ENCODE results near the gene CCDC57.

DNA sequence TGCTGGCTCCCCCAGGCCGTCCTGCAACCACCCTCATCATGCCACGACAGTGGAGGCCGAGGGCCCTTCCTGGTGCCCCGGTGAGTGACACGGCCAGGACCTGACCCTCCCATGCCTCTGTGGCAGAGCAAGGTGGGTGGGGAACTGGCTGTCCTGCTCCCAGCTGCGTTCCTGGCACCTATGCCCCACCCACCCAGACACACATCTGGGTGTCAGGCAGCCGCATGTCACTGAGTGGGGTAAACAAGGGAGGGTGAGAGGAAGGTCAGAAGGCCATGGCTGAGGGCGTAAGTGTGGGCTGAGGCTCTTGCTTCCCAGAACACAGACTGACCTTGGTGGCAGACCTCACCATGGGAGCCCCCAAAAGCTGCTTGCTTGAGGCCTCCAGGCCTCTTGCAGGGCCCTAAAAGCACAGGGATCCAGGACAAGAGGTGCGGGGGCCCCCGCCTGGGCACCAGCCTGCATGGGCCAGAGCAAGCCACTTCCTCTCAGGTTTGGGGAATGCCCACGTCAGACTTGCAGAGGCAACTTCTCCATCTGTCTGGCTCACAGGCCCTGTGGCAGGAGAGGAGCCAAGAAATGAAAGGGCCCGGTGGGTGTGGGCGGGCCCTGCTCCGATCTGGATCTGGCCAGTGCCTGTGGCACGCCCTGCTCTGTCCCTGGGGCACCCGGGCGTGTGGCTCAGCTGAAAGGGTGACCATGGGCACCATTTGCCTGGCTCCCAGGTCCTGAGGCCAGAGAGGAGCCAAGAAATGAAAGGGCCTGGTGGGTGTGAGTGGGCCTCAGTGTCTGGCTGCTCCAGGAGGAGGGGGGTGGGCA lies 3.9 kb upstream of the CCDC57 start:
- TF ChIP-seq, protein P1, sequence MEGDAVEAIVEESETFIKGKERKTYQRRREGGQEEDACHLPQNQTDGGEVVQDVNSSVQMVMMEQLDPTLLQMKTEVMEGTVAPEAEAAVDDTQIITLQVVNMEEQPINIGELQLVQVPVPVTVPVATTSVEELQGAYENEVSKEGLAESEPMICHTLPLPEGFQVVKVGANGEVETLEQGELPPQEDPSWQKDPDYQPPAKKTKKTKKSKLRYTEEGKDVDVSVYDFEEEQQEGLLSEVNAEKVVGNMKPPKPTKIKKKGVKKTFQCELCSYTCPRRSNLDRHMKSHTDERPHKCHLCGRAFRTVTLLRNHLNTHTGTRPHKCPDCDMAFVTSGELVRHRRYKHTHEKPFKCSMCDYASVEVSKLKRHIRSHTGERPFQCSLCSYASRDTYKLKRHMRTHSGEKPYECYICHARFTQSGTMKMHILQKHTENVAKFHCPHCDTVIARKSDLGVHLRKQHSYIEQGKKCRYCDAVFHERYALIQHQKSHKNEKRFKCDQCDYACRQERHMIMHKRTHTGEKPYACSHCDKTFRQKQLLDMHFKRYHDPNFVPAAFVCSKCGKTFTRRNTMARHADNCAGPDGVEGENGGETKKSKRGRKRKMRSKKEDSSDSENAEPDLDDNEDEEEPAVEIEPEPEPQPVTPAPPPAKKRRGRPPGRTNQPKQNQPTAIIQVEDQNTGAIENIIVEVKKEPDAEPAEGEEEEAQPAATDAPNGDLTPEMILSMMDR (optimal IDR thresholded peaks at IDR 0.05 in 1 of 3, IDR thresholded peaks at IDR 0.05 in 1 of 3, conservative IDR thresholded peaks at IDR 0.05 in 1 of 3; ENCODE audit: extremely low read depth in 1 of 3, insufficient read depth in 2 of 3, low read length in 3 of 3): peak in 1 of 3 experiments; percentile 44
- no peak for TF ChIP-seq EZH2 (IDR thresholded peaks at IDR 0.05; ENCODE audit: low read length)

All from keratinocyte (primary cell).